HUDEP-2 (cell line): ENCODE measurements around the gene CADM3.

ENCODE experiments used
- DNase-seq, 76 experiments: peaks; one replicate each; lab custom pipeline; 2025; ENCODE audit not compliant: unreplicated experiment in 76 of 76; lab: John Stamatoyannopoulos, UW

CADM3 gene

DNA sequence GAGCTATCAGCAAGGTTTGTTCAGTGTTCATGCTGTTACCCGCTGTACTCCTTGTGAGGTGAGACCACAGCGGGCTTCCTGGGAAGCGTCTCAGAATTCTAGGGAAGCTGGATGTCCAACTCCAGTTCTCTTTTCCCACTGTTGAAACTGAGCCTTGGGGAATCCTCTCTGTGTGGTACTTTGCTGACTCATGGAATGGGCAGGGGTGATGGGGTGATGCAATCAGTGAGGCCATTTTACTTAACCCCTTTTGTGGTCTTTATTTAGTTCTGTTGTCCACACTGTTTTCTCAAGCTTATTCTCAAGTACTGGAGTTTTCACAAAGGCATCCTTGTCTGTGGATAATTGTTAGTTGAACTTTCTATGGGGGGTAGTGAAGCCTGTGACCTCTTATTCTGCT lies 75.9 kb downstream of the CADM3 start:
- DNase-seq = no peak

GRCh38 chr1:159248311-159248710 lies 76.9 kb downstream of the CADM3 start:
- no peak for DNase-seq

DNA sequence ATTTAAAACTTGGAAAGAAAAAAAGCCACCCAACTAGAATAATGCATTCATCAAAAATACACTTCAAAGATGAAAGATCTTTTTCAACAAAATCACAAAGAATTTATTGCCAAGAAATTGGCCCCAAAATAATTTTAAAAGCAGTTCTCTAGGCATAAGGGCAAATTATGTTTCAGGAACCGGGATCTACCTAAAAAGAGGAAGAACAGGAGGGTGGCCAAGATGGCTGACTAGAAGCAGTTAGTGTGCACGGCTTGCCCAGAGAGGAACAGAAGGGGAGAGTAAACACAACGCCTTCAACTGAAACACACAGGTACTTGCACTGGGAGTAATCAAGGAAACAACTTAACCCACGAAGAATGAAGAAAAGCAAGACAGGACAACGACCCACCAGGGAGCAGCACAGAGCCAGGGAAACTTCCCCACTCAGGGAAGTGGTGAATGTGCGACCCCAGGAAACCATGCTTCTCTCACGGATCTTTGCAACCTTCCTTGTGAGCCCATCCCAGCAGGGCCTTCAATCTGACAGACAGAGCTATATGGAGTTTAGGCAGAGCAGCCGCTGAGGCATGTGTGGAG lies 79.3 kb downstream of the CADM3 start:
- peak in 4 of 76 experiments; percentile 4 to 13 (median 7) for DNase-seq
